ENCODE measurements around the gene RAB34. TPM values are rescaled to one million over a fixed set of nuclear protein-coding genes. Genes with fewer than 3 reads are reported as not detected.

Gene RAB34
- total and polyA plus RNA-seq, 2 donors (not counting 1 experiment from before 2014, with no cell fraction given) = 17.1 to 18.0 TPM

GRCh38 chr17:28669918-28670317 is 47.8 kb downstream of the RAB34 start:
- H2AFZ ChIP-seq (ENCODE audit: insufficient read depth, low read depth, low read length, poor library complexity, severe bottlenecking) = no peak overlapping the region
- ChIA-PET POLR2A (no interaction called here), CTCF (no interaction called here)
- ATAC-seq (ENCODE audit: low read depth) (no peak), DNase-seq (no peak)
- Mint-ChIP-seq H3K4me3 (no peak overlapping the region), H3K4me1 (peaks cover 17% of the 10 kb centered on the region), H3K27ac (no peak overlapping the region), H3K9me3 (ENCODE audit: insufficient read depth) (no peaks in the 10 kb centered on the region), H3K27me3 (no peaks in the 10 kb centered on the region)
- H3K4me3 ChIP-seq (ENCODE audit: control extremely low read depth in 1 of 5, extremely low read depth in 1 of 5, insufficient read depth in 1 of 5, low read depth in 2 of 5, low read length in 4 of 5) = no peak overlapping the region
- no peak overlapping the region for H3K4me2 ChIP-seq (replicated peaks; ENCODE audit: low read depth, low read length, poor library complexity, severe bottlenecking)
- peaks cover 1 to 68% of the 10 kb centered on the region in 2 experiments for H3K36me3 ChIP-seq (replicated peaks in 1 of 2; ENCODE audit: control extremely low read depth in 1 of 2, control insufficient read depth in 1 of 2, extremely low read depth in 1 of 2, insufficient read depth in 2 of 2, low read length in 1 of 2)
- no peaks in the 10 kb centered on the region for H3K27me3 ChIP-seq (replicated peaks in 1 of 4; ENCODE audit: control extremely low read depth in 1 of 4, control insufficient read depth in 3 of 4, insufficient read depth in 4 of 4, low read length in 3 of 4)
- peaks cover 69% of the 10 kb centered on the region for H3K79me2 ChIP-seq (ENCODE audit: control insufficient read depth, insufficient read depth, low read length)
- H3K9me3 ChIP-seq (ENCODE audit: control extremely low read depth in 1 of 3, control insufficient read depth in 2 of 3, insufficient read depth in 1 of 3, low read length in 2 of 3) = no peaks in the 10 kb centered on the region
- H3K4me1 ChIP-seq (ENCODE audit: control insufficient read depth in 2 of 2, insufficient read depth in 2 of 2, low read length in 2 of 2) = no peaks in the 10 kb centered on the region
- peaks cover 42% of the 10 kb centered on the region for H4K20me1 ChIP-seq (ENCODE audit: control insufficient read depth, insufficient read depth, low read length, poor library complexity, severe bottlenecking)
- H3K27ac ChIP-seq (ENCODE audit: low read length in 2 of 2) = no peak overlapping the region
- intact Hi-C loops (cut with micrococcal nuclease) = no loop called here
- no peak overlapping the region for H3K9ac ChIP-seq (ENCODE audit: low read length)
- TF ChIP-seq CTCF (IDR thresholded peaks at IDR 0.05) = no peak
- no peak for TF ChIP-seq EZH2 (IDR thresholded peaks at IDR 0.05; ENCODE audit: borderline replicate concordance, insufficient read depth, low read depth, low read length, poor library complexity, severe bottlenecking)
- WGBS (ENCODE audit: insufficient coverage) = no CpG with 5 or more reads among the region's 1 CpG

DNA sequence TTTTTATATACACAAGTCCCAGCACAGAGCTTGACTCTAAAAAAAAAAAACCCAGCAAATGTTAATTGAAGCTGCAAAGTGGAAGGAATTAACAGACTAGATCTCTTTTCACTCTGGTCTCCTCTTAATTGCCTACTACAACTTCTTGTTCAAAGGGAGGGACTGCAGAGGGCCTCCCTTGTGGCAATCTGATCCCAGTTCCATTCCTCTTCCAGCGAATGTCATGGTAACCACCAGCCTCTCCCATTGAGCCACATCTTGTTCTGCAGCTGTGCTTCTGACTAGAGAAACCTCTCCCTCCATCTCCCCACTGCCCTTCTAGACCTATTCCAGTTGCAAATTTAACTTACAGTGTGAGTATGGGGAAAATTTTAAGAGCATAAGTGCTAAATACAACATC is 49.8 kb downstream of the RAB34 start:
- no peak overlapping the region for H3K4me3 Mint-ChIP-seq
- intact Hi-C loops (cut with micrococcal nuclease) = no loop called here
- H3K36me3 ChIP-seq (replicated peaks in 1 of 2; ENCODE audit: control extremely low read depth in 1 of 2, control insufficient read depth in 1 of 2, extremely low read depth in 1 of 2, insufficient read depth in 2 of 2, low read length in 1 of 2) = peaks cover 0 to 52% of the 10 kb centered on the region in 2 experiments

More for the DNA sequence above, 49.8 kb downstream of the RAB34 start:
- TF ChIP-seq EZH2 (IDR thresholded peaks at IDR 0.05; ENCODE audit: borderline replicate concordance, insufficient read depth, low read depth, low read length, poor library complexity, severe bottlenecking) = no peak
- no peak for TF ChIP-seq CTCF (IDR thresholded peaks at IDR 0.05)
- no peaks in the 10 kb centered on the region for H3K27me3 ChIP-seq (replicated peaks in 1 of 4; ENCODE audit: control extremely low read depth in 1 of 4, control insufficient read depth in 3 of 4, insufficient read depth in 4 of 4, low read length in 3 of 4)
- H3K9ac ChIP-seq (ENCODE audit: low read length) = no peak overlapping the region
- Mint-ChIP-seq H3K27me3 (no peaks in the 10 kb centered on the region), H3K9me3 (ENCODE audit: insufficient read depth) (no peaks in the 10 kb centered on the region), H3K4me1 (peaks cover 36% of the 10 kb centered on the region), H3K27ac (no peak overlapping the region)
- no peak overlapping the region for H3K4me2 ChIP-seq (replicated peaks; ENCODE audit: low read depth, low read length, poor library complexity, severe bottlenecking)
- POLR2A ChIA-PET = no interaction called here
- H2AFZ ChIP-seq (ENCODE audit: insufficient read depth, low read depth, low read length, poor library complexity, severe bottlenecking) = no peak overlapping the region
- H3K27ac ChIP-seq (ENCODE audit: low read length in 2 of 2) = no peak overlapping the region
- ATAC-seq (ENCODE audit: low read depth) (no peak), DNase-seq (no peak)
- no CpG with 5 or more reads among the region's 1 CpG for WGBS (ENCODE audit: insufficient coverage)
- CTCF ChIA-PET = interaction anchor here (1.7 kb wide), 1 partner anchor 22 kb away, joined by 7 read pairs; no protein-coding TSS in a partner anchor
- no peak overlapping the region for H3K4me3 ChIP-seq (ENCODE audit: control extremely low read depth in 1 of 5, extremely low read depth in 1 of 5, insufficient read depth in 1 of 5, low read depth in 2 of 5, low read length in 4 of 5)
- peaks cover 7 to 12% of the 10 kb centered on the region in 2 donors for H3K4me1 ChIP-seq (ENCODE audit: control insufficient read depth in 2 of 2, insufficient read depth in 2 of 2, low read length in 2 of 2)
- H4K20me1 ChIP-seq (ENCODE audit: control insufficient read depth, insufficient read depth, low read length, poor library complexity, severe bottlenecking) = peaks cover 46% of the 10 kb centered on the region
- no peaks in the 10 kb centered on the region for H3K9me3 ChIP-seq (ENCODE audit: control extremely low read depth in 1 of 3, control insufficient read depth in 2 of 3, insufficient read depth in 1 of 3, low read length in 2 of 3)
- peaks cover 78% of the 10 kb centered on the region for H3K79me2 ChIP-seq (ENCODE audit: control insufficient read depth, insufficient read depth, low read length)
